ENCODE data around the gene MMADHC. TPM values are rescaled to one million over a fixed set of nuclear protein-coding genes. Genes with fewer than 3 reads are reported as not detected.

Gene MMADHC
- polyA plus RNA-seq, 1 donor: 104 TPM

- DNase-seq: no peak
Measured at GRCh38 chr2:149544692-149545091, 42.9 kb downstream of the MMADHC start.

- no peak for DNase-seq
Measured at GRCh38 chr2:149543845-149544244, 43.7 kb downstream of the MMADHC start.

GRCh38 chr2:149540138-149540537, 47.4 kb downstream of the MMADHC start:
- DNase-seq: no peak

- DNase-seq: no peak
Measured at GRCh38 chr2:149538138-149538833, 49.3 kb downstream of the MMADHC start.

GRCh38 chr2:149537092-149537726, 50.4 kb downstream of the MMADHC start:
- no peak for DNase-seq

- no peak for DNase-seq
Measured at GRCh38 chr2:149536649-149537048, 50.9 kb downstream of the MMADHC start.

GRCh38 chr2:149534674-149535073, 52.9 kb downstream of the MMADHC start:
- no peak for DNase-seq

GRCh38 chr2:149528983-149529382, 58.6 kb downstream of the MMADHC start:
- no peak for DNase-seq

GRCh38 chr2:149527998-149528755, 59.4 kb downstream of the MMADHC start:
- DNase-seq: no peak

GRCh38 chr2:149526689-149527088, 60.9 kb downstream of the MMADHC start:
- DNase-seq: no peak

- DNase-seq: no peak
Measured at GRCh38 chr2:149525323-149525722, 62.3 kb downstream of the MMADHC start.

All from hindlimb muscle (tissue), 1 donor.